Activated CD4-positive, alpha-beta T cell treated with anti-CD3 and anti-CD28 coated beads for 36 hours (primary cell): Measurements from ENCODE around the gene KCNJ12. TPM values are rescaled to one million over a fixed set of nuclear protein-coding genes. Genes with fewer than 3 reads are reported as not detected.
"Not testable (repeated sequence)": the region's sequence is repeated elsewhere in the genome, so short reads cannot be mapped to it uniquely, and the experiment has no call there.

Experiments used
- ATAC-seq: fragments of 200-7000 bp; cut with Tn5 transposase; one replicate; pipeline ENCODE4 v1.10.0; 2021; ENCODE audit warnings: mild to moderate bottlenecking, moderate library complexity
- CTCF ChIA-PET: fragments of 350-600 bp; sonication (Branson Sonifier 250); formaldehyde crosslinking; loops from one replicate; lab custom pipeline; 2021; ENCODE audit warnings: antibody characterized with exemption; lab: Charles Lee
- POLR2A ChIA-PET: fragments of 350-600 bp; sonication (Branson Sonifier 250); formaldehyde crosslinking; loops from one replicate; lab custom pipeline; 2021; ENCODE audit warnings: antibody characterized with exemption, inconsistent platforms; lab: Charles Lee
- DNase-seq: peaks from one replicate; pipeline ENCODE4 v3.0.0-alpha.2; 2020
- H3K27ac Mint-ChIP-seq: one replicate; pipeline ENCODE4 v1.8.0; 2021; ENCODE audit warnings: mixed read lengths
- H3K27me3 Mint-ChIP-seq: one replicate; pipeline ENCODE4 v1.8.0; 2021; ENCODE audit warnings: mixed read lengths
- H3K36me3 Mint-ChIP-seq: one replicate; pipeline ENCODE4 v1.8.0; 2021; ENCODE audit warnings: low read depth, mixed read lengths
- H3K4me1 Mint-ChIP-seq: one replicate; pipeline ENCODE4 v1.8.0; 2021; ENCODE audit warnings: mixed read lengths
- H3K4me3 Mint-ChIP-seq: one replicate; pipeline ENCODE4 v1.8.0; 2021; ENCODE audit warnings: mild to moderate bottlenecking, moderate library complexity, mixed read lengths
- H3K9me3 Mint-ChIP-seq: one replicate; pipeline ENCODE4 v1.8.0; 2021; ENCODE audit warnings: low read depth, mixed read lengths
- intact Hi-C, 2 experiments: fragments of 100-400 bp; cut with DNase I in 1 of 2; cut with micrococcal nuclease in 1 of 2; formaldehyde crosslinking; loops; one replicate each; pipeline versions ENCODE4 v1.14.2 to v1.15.1; 2022 to 2024; cut with DNase I, micrococcal nuclease
- total RNA-seq, 2 experiments: library from RNA; stranded (reverse); gene quantifications; one replicate each; pipeline ENCODE4 v1.2.3, GENCODE V29; 2021

Gene KCNJ12
- total RNA-seq, result not detected

DNA sequence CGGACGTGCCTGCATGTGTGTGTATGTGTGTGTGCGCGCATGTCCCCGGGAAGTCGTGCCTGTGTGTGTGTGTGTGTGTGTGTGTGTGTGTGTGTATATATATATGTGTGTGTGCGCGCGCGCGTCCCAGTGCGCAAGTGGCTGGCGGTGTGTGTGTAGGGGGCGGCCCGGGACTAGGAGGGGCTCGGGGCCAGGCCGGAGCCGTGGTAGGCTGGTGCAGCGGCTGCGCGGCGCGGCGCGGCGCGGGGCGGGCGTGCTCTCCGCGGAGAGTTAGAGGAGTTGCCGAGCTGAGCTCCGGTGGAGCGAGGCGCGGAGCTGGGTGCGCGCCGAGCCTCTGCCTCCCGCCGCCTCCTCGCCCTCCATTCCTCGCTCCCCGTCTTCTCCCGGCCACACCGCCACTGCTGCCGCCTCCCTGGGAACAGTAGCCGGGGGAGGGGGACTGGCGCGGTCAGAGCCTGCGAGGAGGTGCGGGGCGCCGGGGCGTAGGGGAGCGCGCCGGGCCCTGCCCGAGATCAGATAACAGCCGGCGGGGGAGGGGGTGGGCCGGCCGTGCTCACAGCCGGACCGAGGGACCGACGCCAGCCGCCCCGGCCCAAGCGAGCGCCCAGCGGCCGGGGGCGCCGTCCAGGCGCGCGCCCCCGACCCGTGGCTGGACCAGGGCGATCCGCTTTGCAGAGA, at the start of gene KCNJ12:
Gene KCNJ12 (plus strand): TSS at position 277 of the 678 bp plus-strand sequence. CDS start 38,986 bp downstream, outside the sequence.
- DNase-seq (peak; percentile 10), ATAC-seq (no peak)
- peaks cover 8% of the 10 kb centered on the region for H3K4me1 Mint-ChIP-seq
- intact Hi-C loops, result no loop called here
- H3K36me3 Mint-ChIP-seq, result no peaks in the 10 kb centered on the region
- peaks cover 17% of the 10 kb centered on the region for H3K27me3 Mint-ChIP-seq
- no peaks in the 10 kb centered on the region for H3K9me3 Mint-ChIP-seq
- H3K27ac Mint-ChIP-seq, result no peak within 1 kb of the TSS
- no peak within 1 kb of the TSS for H3K4me3 Mint-ChIP-seq
- CTCF ChIA-PET, result interaction anchor here (1.2 kb wide), 1 partner anchor 81 kb away, joined by 3 read pairs; no protein-coding TSS in a partner anchor
- POLR2A ChIA-PET, result no interaction called here

- H3K9me3 Mint-ChIP-seq, intact Hi-C loops, DNase-seq, H3K4me1 Mint-ChIP-seq, H3K4me3 Mint-ChIP-seq, CTCF ChIA-PET, POLR2A ChIA-PET, H3K27ac Mint-ChIP-seq, H3K36me3 Mint-ChIP-seq, ATAC-seq, H3K27me3 Mint-ChIP-seq: not testable (repeated sequence)
These were observed 48.2 kb upstream of the KCNJ12 start for GRCh38 chr17:21327921-21328320.

DNA sequence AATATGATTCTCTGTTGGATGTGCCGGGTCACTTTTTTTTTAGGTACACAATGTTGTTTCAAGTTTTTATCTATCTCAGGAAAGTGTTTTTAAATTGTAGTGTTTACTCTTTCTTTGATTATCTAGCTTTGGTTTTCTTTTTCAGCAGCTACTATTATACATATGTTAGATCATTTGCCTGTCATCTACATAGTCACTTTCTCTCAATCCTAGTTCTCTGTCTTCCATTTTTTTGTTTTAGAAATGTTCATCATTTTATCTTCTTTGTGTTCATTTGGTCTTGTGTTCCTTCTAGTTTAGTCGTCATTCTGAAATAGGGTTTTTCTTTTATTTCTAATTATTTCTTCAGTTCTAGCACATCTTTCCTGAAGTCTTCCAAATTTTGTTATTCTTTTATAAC, 47.4 kb upstream of the KCNJ12 start:
- H3K36me3 Mint-ChIP-seq, H3K9me3 Mint-ChIP-seq, ATAC-seq, H3K27me3 Mint-ChIP-seq, CTCF ChIA-PET, H3K27ac Mint-ChIP-seq, H3K4me3 Mint-ChIP-seq, intact Hi-C loops, DNase-seq, H3K4me1 Mint-ChIP-seq, POLR2A ChIA-PET: not testable (repeated sequence)

- no peak for DNase-seq
- POLR2A ChIA-PET, result no interaction called here
These were observed 45.6 kb upstream of the KCNJ12 start for GRCh38 chr17:21330436-21331160.

DNA sequence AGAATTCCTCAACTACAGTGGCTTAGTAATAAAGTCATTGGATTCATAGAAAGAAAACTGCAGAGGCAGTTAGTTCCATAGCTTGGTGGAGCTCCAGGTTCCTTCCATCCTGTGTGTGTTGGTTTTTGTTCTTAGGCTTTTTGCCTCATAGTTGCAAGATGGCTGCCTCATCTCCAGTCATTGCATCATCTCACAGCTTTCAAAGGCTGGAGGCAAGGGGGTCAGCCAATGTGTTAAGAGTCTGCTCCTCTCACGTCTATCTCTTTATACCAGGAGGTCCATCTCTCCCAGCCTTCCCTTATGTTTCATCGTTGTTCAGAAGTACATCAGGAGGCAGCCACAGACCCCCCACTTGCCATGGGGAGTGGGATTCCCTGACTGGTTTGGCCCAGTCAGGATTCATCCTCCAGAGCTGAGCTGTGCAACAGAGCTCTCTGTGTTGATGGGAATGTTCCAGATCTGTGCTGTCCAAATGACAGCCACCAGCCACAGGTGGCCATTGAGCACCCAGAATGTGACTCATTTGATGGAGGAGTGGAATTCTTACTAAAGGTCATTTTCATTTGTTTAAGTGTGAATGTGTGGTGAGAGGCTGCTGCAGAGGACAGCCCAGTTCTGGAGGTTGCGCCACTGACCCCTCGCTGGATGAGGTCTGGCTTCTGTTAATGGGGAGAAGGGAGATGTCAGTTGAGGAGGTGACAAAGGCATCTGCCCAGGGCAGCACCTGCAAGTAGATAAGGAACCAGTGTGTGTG, 39.4 kb upstream of the KCNJ12 start:
- H3K27ac Mint-ChIP-seq, H3K4me3 Mint-ChIP-seq, H3K9me3 Mint-ChIP-seq, H3K36me3 Mint-ChIP-seq, ATAC-seq, CTCF ChIA-PET, DNase-seq, H3K27me3 Mint-ChIP-seq, POLR2A ChIA-PET, H3K4me1 Mint-ChIP-seq: not testable (repeated sequence)
- intact Hi-C loops, result loop anchor here in 1 of 2 experiments (10.0 kb wide), 1 partner anchor 408 kb away; no protein-coding TSS in a partner anchor

More at GRCh38 chr17:21330436-21331160, 45.6 kb upstream of the KCNJ12 start:
- Mint-ChIP-seq H3K4me3 (no peak overlapping the region), H3K27ac (no peak overlapping the region), H3K4me1 (no peaks in the 10 kb centered on the region), H3K36me3 (no peaks in the 10 kb centered on the region), H3K27me3 (peaks cover 2% of the 10 kb centered on the region), H3K9me3 (peaks cover 5% of the 10 kb centered on the region)
- intact Hi-C loops, result loop anchor here in 1 of 2 experiments (10.0 kb wide), 1 partner anchor 414 kb away; no protein-coding TSS in a partner anchor
- ATAC-seq, result no peak
- CTCF ChIA-PET, result no interaction called here

- H3K36me3 Mint-ChIP-seq, H3K27ac Mint-ChIP-seq, DNase-seq, CTCF ChIA-PET, POLR2A ChIA-PET, H3K4me1 Mint-ChIP-seq, H3K27me3 Mint-ChIP-seq, H3K9me3 Mint-ChIP-seq, H3K4me3 Mint-ChIP-seq, ATAC-seq: not testable (repeated sequence)
- intact Hi-C loops, result loop anchor here in 1 of 2 experiments (10.0 kb wide), 1 partner anchor 407 kb away; no protein-coding TSS in a partner anchor
These were observed 38.1 kb upstream of the KCNJ12 start for GRCh38 chr17:21337981-21338625.

GRCh38 chr17:21339011-21339410, 37.1 kb upstream of the KCNJ12 start:
- CTCF ChIA-PET, result no interaction called here
- H3K27ac Mint-ChIP-seq, result no peak overlapping the region
- H3K4me1 Mint-ChIP-seq, result no peaks in the 10 kb centered on the region
- DNase-seq (no peak), ATAC-seq (no peak)
- no peak overlapping the region for H3K4me3 Mint-ChIP-seq
- intact Hi-C loops, result loop anchor here in 1 of 2 experiments (10.0 kb wide), 1 partner anchor 406 kb away; no protein-coding TSS in a partner anchor
- H3K27me3 Mint-ChIP-seq, result no peaks in the 10 kb centered on the region
- no peaks in the 10 kb centered on the region for H3K9me3 Mint-ChIP-seq
- POLR2A ChIA-PET, result no interaction called here
- no peaks in the 10 kb centered on the region for H3K36me3 Mint-ChIP-seq

GRCh38 chr17:21339571-21339970, 36.6 kb upstream of the KCNJ12 start:
- ATAC-seq, POLR2A ChIA-PET, CTCF ChIA-PET, H3K27me3 Mint-ChIP-seq, H3K27ac Mint-ChIP-seq, DNase-seq, H3K36me3 Mint-ChIP-seq, H3K4me3 Mint-ChIP-seq, H3K4me1 Mint-ChIP-seq, H3K9me3 Mint-ChIP-seq: not testable (repeated sequence)
- intact Hi-C loops, result loop anchor here in 1 of 2 experiments (10.0 kb wide), 1 partner anchor 405 kb away; no protein-coding TSS in a partner anchor

DNA sequence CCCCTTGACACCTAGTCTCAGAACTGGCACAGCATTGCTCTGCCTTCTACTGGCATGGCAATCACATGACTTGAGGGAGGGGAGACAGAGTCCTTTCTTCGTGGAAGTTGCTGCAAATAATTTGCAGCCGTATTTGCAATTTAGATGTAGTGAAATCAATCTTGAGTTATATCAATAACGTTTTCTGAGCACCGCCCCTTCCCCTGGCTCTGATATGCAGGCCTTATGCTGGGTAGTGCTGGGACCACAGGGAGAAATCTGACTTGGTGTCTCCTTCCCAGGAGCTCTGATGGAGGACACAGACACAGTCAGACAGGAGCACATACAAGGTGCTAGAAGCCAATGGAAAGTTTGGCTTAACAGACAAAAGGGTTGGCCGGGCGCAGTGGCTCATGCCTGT, 35.8 kb upstream of the KCNJ12 start:
- not testable (repeated sequence) for H3K36me3 Mint-ChIP-seq, ATAC-seq

DNA sequence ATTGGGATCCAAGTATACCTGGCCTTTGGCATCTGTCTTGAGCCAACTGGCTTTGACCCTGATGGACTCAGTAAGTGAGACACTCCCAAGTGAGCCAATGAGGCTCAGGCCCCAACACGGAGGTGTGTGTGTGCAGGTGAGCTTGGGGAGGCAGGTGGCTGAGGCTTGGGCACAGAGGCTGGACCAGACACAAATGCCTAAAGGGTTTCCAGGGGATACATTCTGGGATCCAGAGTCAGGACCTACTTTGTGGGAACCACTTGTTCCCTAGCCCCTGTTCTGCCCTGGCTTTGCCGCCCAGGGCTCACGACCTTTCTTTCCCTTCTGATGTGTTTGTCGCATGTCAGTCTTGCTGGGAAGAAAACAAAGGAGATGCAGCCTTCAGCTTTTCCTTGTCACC, 34.9 kb upstream of the KCNJ12 start:
- CTCF ChIA-PET, result not testable (repeated sequence)

More for the DNA sequence above, 35.8 kb upstream of the KCNJ12 start:
- H3K27ac Mint-ChIP-seq, H3K4me3 Mint-ChIP-seq, CTCF ChIA-PET, DNase-seq, H3K4me1 Mint-ChIP-seq, POLR2A ChIA-PET, intact Hi-C loops, H3K9me3 Mint-ChIP-seq, H3K27me3 Mint-ChIP-seq: not testable (repeated sequence)

More for the DNA sequence above, 34.9 kb upstream of the KCNJ12 start:
- intact Hi-C loops, H3K4me1 Mint-ChIP-seq, H3K4me3 Mint-ChIP-seq, H3K36me3 Mint-ChIP-seq, POLR2A ChIA-PET, H3K27me3 Mint-ChIP-seq, H3K27ac Mint-ChIP-seq, ATAC-seq, H3K9me3 Mint-ChIP-seq, DNase-seq: not testable (repeated sequence)
